ENCODE results near the gene GRB10.

GRB10 gene

GRCh38 chr7:50703654-50704053, 79.0 kb downstream of the GRB10 start:
- DNase-seq (ENCODE audit: extremely low read depth, low read depth): no peak
- no peak for TF ChIP-seq CTCF (IDR thresholded peaks at IDR 0.05; ENCODE audit: low read depth, low read length)

- DNase-seq (ENCODE audit: extremely low read depth, low read depth): no peak
- no peak for TF ChIP-seq CTCF (IDR thresholded peaks at IDR 0.05; ENCODE audit: low read depth, low read length)
Observed at GRCh38 chr7:50699143-50699542, 83.6 kb downstream of the GRB10 start.

GRCh38 chr7:50697748-50698147, 84.9 kb downstream of the GRB10 start:
- no peak for TF ChIP-seq CTCF (IDR thresholded peaks at IDR 0.05; ENCODE audit: low read depth, low read length)
- DNase-seq (ENCODE audit: extremely low read depth, low read depth): no peak

GRCh38 chr7:50696810-50697582, 85.7 kb downstream of the GRB10 start:
- peak; percentile 37 for TF ChIP-seq CTCF (IDR thresholded peaks at IDR 0.05; ENCODE audit: low read depth, low read length)
- DNase-seq (ENCODE audit: extremely low read depth, low read depth): no peak

- TF ChIP-seq CTCF (IDR thresholded peaks at IDR 0.05; ENCODE audit: low read depth, low read length): no peak
- no peak for DNase-seq (ENCODE audit: extremely low read depth, low read depth)
Observed at GRCh38 chr7:50695026-50695425, 87.7 kb downstream of the GRB10 start.

GRCh38 chr7:50693455-50694130, 89.1 kb downstream of the GRB10 start:
- DNase-seq (ENCODE audit: extremely low read depth, low read depth): no peak
- TF ChIP-seq CTCF (IDR thresholded peaks at IDR 0.05; ENCODE audit: low read depth, low read length): no peak

- TF ChIP-seq CTCF (IDR thresholded peaks at IDR 0.05; ENCODE audit: low read depth, low read length): no peak
- DNase-seq (ENCODE audit: extremely low read depth, low read depth): no peak
Observed at GRCh38 chr7:50690541-50691011, 92.1 kb downstream of the GRB10 start.

Data from AG09319 (cell line).